22Rv1 (cell line): ENCODE results near the gene BRCA2.
A peak's percentile ranks its signal among the peaks of the same experiment; 100 is the strongest.

ENCODE experiments used
- H3K27ac ChIP-seq: fragments of 450-650 bp; 2 replicates; pipeline ENCODE4 v1.5.1; 2017
- ZFX ChIP-seq: fragments of 450-650 bp; IDR thresholded peaks from 2 replicates; pipeline ENCODE4 v1.6.1; 2017; ENCODE audit warnings: antibody characterized with exemption, borderline replicate concordance
- TF ChIP-seq, protein P1 (sequence below): fragments of 450-650 bp; IDR thresholded peaks from 2 replicates; pipeline ENCODE4 v1.5.1; 2017; ENCODE audit warnings: mild to moderate bottlenecking

Gene BRCA2

DNA sequence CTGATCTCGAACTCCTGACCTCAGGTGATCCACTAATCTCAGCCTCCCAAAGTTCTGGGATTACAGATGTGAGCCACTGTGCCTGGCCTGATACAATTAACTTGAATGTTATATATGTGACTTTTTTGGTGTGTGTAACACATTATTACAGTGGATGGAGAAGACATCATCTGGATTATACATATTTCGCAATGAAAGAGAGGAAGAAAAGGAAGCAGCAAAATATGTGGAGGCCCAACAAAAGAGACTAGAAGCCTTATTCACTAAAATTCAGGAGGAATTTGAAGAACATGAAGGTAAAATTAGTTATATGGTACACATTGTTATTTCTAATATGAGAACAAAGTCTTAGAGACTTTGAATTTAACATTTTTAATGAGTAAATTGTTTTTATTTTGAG is 55.5 kb downstream of the BRCA2 start:
- TF ChIP-seq, protein P1, sequence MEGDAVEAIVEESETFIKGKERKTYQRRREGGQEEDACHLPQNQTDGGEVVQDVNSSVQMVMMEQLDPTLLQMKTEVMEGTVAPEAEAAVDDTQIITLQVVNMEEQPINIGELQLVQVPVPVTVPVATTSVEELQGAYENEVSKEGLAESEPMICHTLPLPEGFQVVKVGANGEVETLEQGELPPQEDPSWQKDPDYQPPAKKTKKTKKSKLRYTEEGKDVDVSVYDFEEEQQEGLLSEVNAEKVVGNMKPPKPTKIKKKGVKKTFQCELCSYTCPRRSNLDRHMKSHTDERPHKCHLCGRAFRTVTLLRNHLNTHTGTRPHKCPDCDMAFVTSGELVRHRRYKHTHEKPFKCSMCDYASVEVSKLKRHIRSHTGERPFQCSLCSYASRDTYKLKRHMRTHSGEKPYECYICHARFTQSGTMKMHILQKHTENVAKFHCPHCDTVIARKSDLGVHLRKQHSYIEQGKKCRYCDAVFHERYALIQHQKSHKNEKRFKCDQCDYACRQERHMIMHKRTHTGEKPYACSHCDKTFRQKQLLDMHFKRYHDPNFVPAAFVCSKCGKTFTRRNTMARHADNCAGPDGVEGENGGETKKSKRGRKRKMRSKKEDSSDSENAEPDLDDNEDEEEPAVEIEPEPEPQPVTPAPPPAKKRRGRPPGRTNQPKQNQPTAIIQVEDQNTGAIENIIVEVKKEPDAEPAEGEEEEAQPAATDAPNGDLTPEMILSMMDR = no peak
- no peak for TF ChIP-seq ZFX
- H3K27ac ChIP-seq = no peak overlapping the region

DNA sequence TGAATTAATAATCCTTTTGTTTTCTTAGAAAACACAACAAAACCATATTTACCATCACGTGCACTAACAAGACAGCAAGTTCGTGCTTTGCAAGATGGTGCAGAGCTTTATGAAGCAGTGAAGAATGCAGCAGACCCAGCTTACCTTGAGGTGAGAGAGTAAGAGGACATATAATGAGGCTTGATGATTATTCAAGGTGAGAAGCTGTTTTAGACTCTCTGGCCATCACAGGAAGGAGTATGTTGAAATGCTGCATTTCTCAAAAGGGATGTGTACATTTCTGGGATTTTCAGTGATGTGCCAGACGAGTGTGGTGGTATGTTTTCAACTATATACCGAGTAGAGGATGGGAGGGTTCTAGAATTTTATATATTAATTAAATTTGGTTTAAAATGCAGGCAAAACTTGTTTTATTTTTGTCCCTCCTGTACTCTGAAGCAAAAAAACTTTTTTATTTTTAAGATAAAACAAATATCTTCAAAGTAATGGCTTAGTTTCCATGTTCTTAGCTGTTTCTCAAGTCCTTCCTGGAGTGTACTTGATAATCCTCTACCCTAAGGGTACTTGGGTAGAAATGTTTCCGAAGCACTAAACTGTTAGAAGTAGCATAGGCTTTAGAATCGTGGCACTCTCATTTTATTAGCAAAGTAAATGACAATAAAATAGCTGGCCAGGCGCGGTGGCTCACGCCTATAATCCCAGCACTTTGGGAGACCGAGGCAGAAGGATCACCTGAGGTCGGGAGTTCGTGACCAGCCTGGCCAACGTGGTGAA is 61.5 kb downstream of the BRCA2 start:
- no peak for TF ChIP-seq ZFX
- TF ChIP-seq, protein P1 = no peak
- no peak overlapping the region for H3K27ac ChIP-seq

DNA sequence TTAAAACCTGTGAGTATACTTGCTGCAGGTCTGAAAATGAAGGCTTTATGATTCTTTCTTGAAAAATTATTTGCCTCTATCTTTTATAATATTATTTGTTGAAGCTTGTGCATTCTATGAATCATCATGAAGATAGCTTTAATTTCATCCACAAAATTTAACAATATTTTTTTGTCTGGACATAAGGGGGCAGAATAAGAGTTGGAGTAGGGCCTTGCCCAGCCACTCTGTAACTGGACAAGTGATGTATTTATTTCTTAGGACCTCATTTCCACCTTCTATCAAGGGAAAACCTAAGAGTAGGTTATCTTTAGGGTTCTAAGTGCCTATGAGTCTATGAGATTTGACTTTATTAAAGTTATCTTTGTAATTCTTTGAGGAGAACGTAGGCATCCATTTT is 62.7 kb downstream of the BRCA2 start:
- H3K27ac ChIP-seq = no peak overlapping the region
- TF ChIP-seq ZFX = no peak
- TF ChIP-seq, protein P1 = no peak

DNA sequence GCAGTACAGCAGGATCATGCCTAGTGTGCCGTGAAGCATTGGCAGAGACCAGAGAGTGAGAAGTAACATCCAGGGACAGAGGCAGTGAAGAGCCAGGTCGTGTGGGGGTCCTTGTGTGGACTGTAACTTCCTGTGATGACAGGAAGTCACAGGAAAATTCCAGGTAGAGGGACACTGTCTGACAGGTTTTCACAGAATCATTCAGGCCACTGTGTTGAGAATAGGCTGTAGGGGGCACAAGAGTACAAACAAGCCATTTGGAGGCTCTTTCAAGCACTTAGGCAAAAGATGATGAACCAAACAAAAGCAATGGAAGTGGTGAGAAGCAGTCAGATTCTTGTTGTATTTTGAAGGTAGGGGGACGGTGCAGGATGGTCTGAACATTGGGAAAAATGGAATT is 66.2 kb downstream of the BRCA2 start:
- TF ChIP-seq, protein P1 = peak; percentile 37
- TF ChIP-seq ZFX = no peak

DNA sequence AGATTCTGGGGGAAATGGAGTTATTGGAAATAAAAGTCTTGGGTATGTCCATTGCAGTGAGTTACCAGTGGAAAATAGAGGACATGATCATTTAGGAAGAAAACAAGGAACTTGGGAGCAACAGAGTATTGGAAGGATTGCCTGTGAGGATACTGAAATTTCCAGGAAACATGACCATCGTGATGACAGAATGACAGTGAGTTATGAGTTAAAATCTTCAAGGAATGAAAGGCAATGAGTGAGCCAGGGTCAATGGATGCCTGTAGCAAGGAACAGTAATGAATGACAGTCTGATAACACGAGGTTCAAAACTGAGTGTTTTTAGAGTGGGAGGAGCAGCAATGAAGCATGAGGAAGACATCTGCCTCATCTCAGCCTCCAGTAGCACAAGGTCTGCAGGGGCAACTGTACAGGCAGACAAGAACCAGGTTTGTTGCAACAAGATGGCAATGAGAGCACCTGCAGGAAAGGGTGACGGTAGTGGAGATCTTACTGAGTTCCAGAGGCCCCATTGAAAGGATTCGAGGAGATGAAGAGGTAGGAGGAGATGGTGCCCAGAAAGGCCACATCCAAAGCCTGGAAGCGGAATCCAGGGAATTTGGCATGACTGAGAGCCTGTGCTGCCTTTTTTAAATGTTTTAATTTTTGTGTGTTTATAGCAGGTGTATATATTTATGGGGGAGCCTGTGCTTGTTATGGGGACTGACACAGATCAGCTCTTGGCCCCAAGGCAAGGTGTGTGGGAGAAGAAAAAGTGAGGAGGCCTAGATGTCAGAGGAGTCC is 68.7 kb downstream of the BRCA2 start:
- TF ChIP-seq, protein P1 = no peak
- TF ChIP-seq ZFX = no peak
- no peak overlapping the region for H3K27ac ChIP-seq

More for the DNA sequence above, 66.2 kb downstream of the BRCA2 start:
- no peak overlapping the region for H3K27ac ChIP-seq

DNA sequence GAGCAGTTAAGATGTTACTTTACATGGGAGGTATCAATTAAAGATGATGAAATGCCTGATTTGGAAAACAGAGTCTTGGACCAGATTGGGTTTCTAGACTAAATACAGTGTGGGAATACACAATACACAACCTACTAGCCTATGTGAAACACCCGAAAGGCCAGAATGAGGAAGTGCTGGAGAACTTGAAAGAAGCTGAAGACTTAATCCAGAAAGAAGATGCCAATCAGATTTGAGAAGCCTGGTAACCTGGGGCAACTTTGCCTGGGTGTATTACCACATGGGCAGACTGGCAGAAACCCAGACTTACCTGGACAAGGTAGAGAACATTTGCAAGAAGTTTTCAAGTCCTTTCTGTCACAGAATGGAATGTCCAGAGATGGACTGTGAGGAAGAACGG is 69.4 kb downstream of the BRCA2 start:
- TF ChIP-seq, protein P1 = no peak
- no peak for TF ChIP-seq ZFX
- H3K27ac ChIP-seq = no peak overlapping the region

DNA sequence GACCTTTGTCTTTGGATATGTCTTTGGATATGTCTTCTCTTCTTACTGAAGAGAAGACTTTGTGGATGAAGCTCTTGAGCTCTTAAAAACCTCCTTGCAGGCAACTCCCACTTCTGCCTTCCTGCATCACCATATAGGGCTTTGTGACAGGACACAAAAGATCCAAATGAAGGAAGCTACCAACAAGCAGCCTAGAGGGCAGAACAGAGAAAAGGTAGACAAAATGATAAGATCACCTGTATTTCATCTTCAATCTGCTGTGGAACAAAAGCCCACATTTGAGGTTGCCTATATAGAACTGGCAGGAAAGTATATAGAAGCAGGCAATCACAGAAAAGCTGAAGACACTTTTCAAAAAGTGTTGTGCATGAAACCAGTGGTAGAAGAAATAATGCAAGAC is 70.1 kb downstream of the BRCA2 start:
- no peak for TF ChIP-seq ZFX
- TF ChIP-seq, protein P1 = no peak
- H3K27ac ChIP-seq = no peak overlapping the region
